AG04449 (cell line): ENCODE data around the gene CEP152.

Experiments used
- CTCF ChIA-PET: fragments of 350-600 bp; formaldehyde crosslinking; extraction: SDS; loops from one replicate; lab custom pipeline; 2021; ENCODE audit warnings: antibody characterized with exemption; lab: Yijun Ruan, JAX
- POLR2A ChIA-PET: fragments of 400-600, 350-600 bp; formaldehyde crosslinking; extraction: SDS; loops from one replicate; lab custom pipeline; 2020; ENCODE audit warnings: antibody characterized with exemption, inconsistent platforms; lab: Yijun Ruan, JAX
- DNase-seq: peaks from one replicate; pipeline ENCODE4 v3.0.0-alpha.2; 2010; ENCODE audit warnings: low read depth, low spot score
- H3K4me3 ChIP-seq: 2 replicates; pipeline ENCODE4 v1.5.1; 2011; ENCODE audit warnings: low read depth, mild to moderate bottlenecking, control low read depth, low read length
- CTCF ChIP-seq: IDR thresholded peaks from one replicate; pipeline ENCODE4 v1.5.1; 2011; ENCODE audit warnings: mild to moderate bottlenecking, moderate library complexity, low read length, control low read depth, inconsistent platforms; ENCODE audit not compliant: insufficient read depth; ENCODE audit errors: missing control alignments

The CEP152 gene

GRCh38 chr15:48708641-48709040, 102.2 kb downstream of the CEP152 start:
- ChIA-PET POLR2A (interaction anchor here (1.6 kb wide), 1 partner anchor 15 kb away, joined by 4 read pairs; no protein-coding TSS in a partner anchor), CTCF (interaction anchor here (0.6 to 1.7 kb wide), 3 partner anchors 10 to 70 kb away, joined by 3 to 6 read pairs (median 3); no protein-coding TSS in a partner anchor)
- no peak for DNase-seq
- no peak overlapping the region for H3K4me3 ChIP-seq
- TF ChIP-seq CTCF = no peak

- no peak for DNase-seq
- POLR2A ChIA-PET = no interaction called here
- CTCF ChIA-PET = no interaction called here
- no peak overlapping the region for H3K4me3 ChIP-seq
- TF ChIP-seq CTCF = no peak
Measured at GRCh38 chr15:48705381-48705780, 105.5 kb downstream of the CEP152 start.

- DNase-seq = peak; percentile 44
- ChIA-PET CTCF (interaction anchor here (1.4 kb wide), 1 partner anchor 15 kb away, joined by 4 read pairs; no protein-coding TSS in a partner anchor), POLR2A (interaction anchor here (1.5 kb wide), 1 partner anchor 58 kb away, joined by 11 read pairs; the partner anchor contains the start of gene FBN1)
- TF ChIP-seq CTCF = no peak
- H3K4me3 ChIP-seq = no peak overlapping the region
Measured at GRCh38 chr15:48703544-48703943, 107.3 kb downstream of the CEP152 start.

GRCh38 chr15:48702569-48703236, 108.2 kb downstream of the CEP152 start:
- ChIA-PET POLR2A (interaction anchor here (0.5 to 1.5 kb wide), 2 partner anchors 57 to 146 kb away, joined by 3 to 11 read pairs; partner anchors contain the start of gene FBN1), CTCF (interaction anchor here (1.4 kb wide), 1 partner anchor 16 kb away, joined by 4 read pairs; no protein-coding TSS in a partner anchor)
- no peak overlapping the region for H3K4me3 ChIP-seq
- DNase-seq = no peak
- no peak for TF ChIP-seq CTCF

GRCh38 chr15:48696627-48697312, 114.1 kb downstream of the CEP152 start:
- ChIA-PET POLR2A (interaction anchor here (0.9 to 1.1 kb wide), 2 partner anchors 22 to 57 kb away, joined by 4 read pairs; no protein-coding TSS in a partner anchor), CTCF (interaction anchor here (1.4 kb wide), 1 partner anchor 11 kb away, joined by 3 read pairs; no protein-coding TSS in a partner anchor)
- DNase-seq = no peak
- TF ChIP-seq CTCF = no peak
- no peak overlapping the region for H3K4me3 ChIP-seq
